Measurements from ENCODE around the gene TPK1.
"Not testable (repeated sequence)": the region's sequence is repeated elsewhere in the genome, so short reads cannot be mapped to it uniquely, and the experiment has no call there.

Gene TPK1

DNA sequence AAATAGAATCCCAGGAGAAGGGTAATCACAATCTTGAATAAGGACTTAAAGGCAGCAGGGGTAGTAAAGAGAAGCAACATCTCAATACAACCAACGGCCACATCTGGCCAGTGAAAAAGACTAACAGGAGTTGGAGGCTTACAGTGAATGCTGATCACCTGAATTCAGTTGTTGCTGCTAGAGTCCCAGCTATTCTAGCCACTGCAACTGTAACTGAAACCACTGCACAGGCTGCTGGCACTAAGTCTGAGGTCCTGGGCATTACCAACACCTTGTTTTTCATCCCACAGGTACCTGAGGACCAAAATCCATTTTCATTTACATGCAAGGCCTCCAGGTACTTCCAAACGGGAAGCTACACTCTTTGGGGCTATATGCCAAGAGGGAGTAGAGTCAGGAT, 44.4 kb downstream of the TPK1 start:
- DNase-seq (ENCODE audit: insufficient read length) (no peak), FAIRE-seq (no peak)
- TF ChIP-seq POLR2A (IDR thresholded peaks at IDR 0.05; ENCODE audit: low read depth, low read length): no peak

DNA sequence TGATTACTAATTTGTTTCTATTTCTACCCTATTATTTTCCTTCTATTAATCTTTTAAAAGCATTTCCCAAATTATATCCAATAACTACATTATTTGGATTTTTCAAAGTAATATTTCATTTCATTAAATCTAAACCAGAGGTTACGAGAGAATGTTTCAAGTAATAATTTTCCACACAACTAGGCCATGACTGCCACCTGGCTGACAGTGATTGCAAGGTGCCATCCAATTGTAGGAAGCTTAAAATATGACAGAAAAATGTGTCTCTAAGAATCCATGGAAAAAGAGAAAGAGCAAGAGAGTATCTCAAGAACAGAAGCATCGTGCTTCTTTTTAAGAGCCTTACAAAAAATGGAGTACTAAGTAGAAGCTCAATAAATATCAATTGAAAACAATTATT, 48.7 kb downstream of the TPK1 start:
- DNase-seq (ENCODE audit: insufficient read length): no peak
- no peak for TF ChIP-seq POLR2A (IDR thresholded peaks at IDR 0.05; ENCODE audit: low read depth, low read length)
- TF ChIP-seq POLR2AphosphoS5 (IDR thresholded peaks at IDR 0.05; ENCODE audit: low read depth, low read length): no peak
- TF ChIP-seq TAF1 (IDR thresholded peaks at IDR 0.05; ENCODE audit: borderline replicate concordance, low read depth, low read length): no peak
- no peak for FAIRE-seq

DNA sequence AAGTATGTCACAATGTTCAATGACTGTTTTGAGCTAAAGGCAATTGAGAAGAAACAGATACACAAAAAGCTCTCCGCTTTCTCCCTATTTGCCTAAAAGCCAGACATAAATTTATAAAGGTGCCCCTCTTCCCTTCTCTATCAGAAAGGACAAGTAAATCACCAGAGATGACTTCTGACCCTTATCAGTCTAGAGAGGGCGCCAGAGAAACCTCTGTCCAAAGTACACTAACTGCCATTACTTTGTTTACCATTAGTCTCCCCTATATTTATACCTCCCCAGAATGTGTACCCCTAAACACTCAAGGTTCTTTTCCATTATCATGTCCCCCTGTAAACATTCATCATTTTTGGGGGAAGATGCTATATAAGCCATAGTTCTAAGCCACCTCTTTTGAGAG, 49.3 kb downstream of the TPK1 start:
- no peak for TF ChIP-seq POLR2A (IDR thresholded peaks at IDR 0.05; ENCODE audit: low read depth, low read length)
- no peak for TF ChIP-seq TAF1 (IDR thresholded peaks at IDR 0.05; ENCODE audit: borderline replicate concordance, low read depth, low read length)
- TF ChIP-seq POLR2AphosphoS5 (IDR thresholded peaks at IDR 0.05; ENCODE audit: low read depth, low read length): no peak
- DNase-seq (ENCODE audit: insufficient read length): no peak
- FAIRE-seq: no peak

DNA sequence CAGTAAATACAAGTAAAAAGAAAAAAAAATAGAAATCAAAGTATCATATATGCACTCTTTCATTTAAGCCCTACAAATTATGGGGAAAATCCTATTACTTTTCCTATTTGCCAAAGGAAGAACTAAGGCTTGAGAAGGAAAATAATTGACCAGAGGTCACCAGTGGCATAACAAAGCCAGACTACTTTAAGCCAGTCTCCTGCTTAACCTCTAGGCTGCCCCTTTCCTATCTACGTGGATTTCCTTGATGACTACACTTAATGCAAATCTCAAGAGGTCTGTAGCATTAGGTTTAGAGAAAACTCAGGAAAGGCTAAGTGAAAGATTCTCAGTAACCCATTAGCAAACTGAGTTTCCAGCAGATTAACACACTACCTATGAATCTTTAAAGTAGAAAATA, 49.8 kb downstream of the TPK1 start:
- TF ChIP-seq POLR2AphosphoS5 (IDR thresholded peaks at IDR 0.05; ENCODE audit: low read depth, low read length) (no peak), TAF1 (IDR thresholded peaks at IDR 0.05; ENCODE audit: borderline replicate concordance, low read depth, low read length) (no peak), POLR2A (IDR thresholded peaks at IDR 0.05; ENCODE audit: low read depth, low read length) (no peak)
- no peak for FAIRE-seq
- no peak for DNase-seq (ENCODE audit: insufficient read length)

DNA sequence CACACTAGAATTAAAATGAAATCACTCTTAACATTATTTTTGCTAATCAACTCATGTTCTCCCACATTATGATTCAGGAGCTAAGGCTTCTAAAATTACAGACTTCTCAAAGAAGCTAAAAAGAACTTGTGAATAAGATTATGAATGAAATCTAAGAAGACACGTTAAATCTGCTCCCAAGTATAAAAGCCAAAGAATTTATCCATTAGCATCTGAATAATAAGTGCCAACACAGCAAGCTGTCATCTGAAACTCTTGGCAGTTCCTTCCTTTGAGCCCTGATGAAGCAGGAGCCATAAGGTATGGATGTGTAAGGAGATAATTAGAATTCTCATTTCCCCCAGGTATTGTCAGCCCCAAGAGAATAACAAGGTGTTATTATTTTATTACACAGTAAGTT, 50.3 kb downstream of the TPK1 start:
- DNase-seq (ENCODE audit: insufficient read length) (no peak), FAIRE-seq (no peak)
- no peak for TF ChIP-seq TAF1 (IDR thresholded peaks at IDR 0.05; ENCODE audit: borderline replicate concordance, low read depth, low read length)
- TF ChIP-seq POLR2A (IDR thresholded peaks at IDR 0.05; ENCODE audit: low read depth, low read length): no peak
- TF ChIP-seq POLR2AphosphoS5 (IDR thresholded peaks at IDR 0.05; ENCODE audit: low read depth, low read length): no peak

DNA sequence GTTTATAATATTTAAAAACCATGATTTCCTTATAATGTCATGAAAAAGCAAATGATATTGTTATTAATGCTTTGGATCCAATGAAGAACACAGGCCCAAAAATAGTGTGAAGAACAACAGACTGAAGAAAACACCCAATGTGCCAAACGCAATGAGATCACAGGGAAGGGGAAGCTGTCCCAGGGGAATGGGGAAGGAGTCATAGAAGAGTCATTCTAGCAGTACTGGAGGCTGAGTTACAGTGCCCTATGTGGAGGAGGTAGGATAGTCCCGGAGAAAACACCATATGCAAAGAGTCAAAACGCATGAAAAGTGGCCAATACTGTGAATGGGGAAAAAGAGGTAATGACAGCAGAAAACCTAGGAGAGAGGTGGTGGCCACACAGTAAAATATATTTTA, 50.9 kb downstream of the TPK1 start:
- FAIRE-seq: no peak
- TF ChIP-seq POLR2AphosphoS5 (IDR thresholded peaks at IDR 0.05; ENCODE audit: low read depth, low read length) (no peak), TAF1 (IDR thresholded peaks at IDR 0.05; ENCODE audit: borderline replicate concordance, low read depth, low read length) (no peak), POLR2A (IDR thresholded peaks at IDR 0.05; ENCODE audit: low read depth, low read length) (no peak)
- DNase-seq (ENCODE audit: insufficient read length): no peak

DNA sequence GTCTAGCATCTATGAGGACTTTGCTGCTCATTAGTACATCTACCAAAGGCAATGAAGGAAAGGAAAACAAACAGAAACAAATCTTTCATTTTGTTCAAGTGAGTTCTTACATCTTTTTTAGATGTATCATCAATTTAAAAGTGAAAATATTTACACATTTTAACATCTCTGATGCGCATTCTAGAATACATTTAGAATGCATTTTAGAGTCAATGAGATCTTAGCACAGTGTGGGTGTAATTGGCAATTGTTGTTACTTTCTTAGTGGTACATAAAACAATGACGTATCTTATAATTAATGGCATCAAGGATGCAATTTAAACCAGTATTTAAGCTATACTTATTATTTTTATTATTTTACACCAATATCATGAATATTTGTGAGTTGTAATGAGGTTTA, 51.4 kb downstream of the TPK1 start:
- TF ChIP-seq POLR2AphosphoS5 (IDR thresholded peaks at IDR 0.05; ENCODE audit: low read depth, low read length) (no peak), POLR2A (IDR thresholded peaks at IDR 0.05; ENCODE audit: low read depth, low read length) (no peak), TAF1 (IDR thresholded peaks at IDR 0.05; ENCODE audit: borderline replicate concordance, low read depth, low read length) (no peak)
- no peak for FAIRE-seq
- no peak for DNase-seq (ENCODE audit: insufficient read length)

DNA sequence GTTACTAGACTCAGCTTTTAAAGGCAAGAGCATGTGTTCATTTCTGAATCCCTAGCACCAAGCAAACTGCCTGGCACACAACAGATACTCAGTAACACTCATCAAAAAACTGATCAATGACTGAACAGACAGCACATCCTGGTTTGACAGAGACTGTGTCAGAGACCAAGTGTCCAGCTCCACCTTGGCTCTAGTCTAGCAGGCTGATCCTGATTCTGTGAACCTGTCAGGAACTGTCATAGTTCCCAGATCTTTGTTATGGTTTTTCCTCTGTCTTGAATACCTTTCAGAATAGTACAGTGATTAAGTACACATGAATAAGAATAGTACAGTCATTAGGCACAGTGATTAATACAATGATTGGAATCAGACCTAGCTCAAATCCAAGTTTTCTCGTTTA, 53.0 kb downstream of the TPK1 start:
- no peak for TF ChIP-seq POLR2A (IDR thresholded peaks at IDR 0.05; ENCODE audit: low read depth, low read length)
- TF ChIP-seq TAF1 (IDR thresholded peaks at IDR 0.05; ENCODE audit: borderline replicate concordance, low read depth, low read length): no peak
- no peak for TF ChIP-seq POLR2AphosphoS5 (IDR thresholded peaks at IDR 0.05; ENCODE audit: low read depth, low read length)
- DNase-seq (ENCODE audit: insufficient read length): no peak
- FAIRE-seq: no peak

DNA sequence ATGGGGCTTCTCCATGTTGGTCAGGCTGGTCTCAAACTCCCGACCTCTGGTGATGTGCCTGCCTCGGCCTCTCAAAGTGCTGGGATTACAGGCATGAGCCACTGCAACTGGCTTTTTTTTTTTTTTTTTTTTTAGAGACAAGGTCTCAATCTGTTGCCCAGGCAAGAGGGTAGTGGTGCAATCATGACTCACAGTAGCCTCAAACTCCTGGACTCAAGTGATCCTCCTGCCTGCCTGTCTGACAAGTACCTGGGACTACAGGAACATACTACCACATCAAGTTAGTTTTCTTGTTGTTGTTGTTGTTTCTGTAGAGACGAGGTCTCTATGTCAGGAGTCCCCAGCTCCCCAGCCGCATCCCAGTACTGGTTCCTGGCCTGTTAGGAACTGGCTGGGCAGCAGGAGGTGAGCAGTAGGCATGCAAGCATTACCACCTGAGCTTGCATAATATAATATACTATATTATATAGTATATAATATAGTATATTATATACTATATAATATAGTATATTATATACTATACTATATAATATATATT, 55.7 kb downstream of the TPK1 start:
- no peak for DNase-seq (ENCODE audit: insufficient read length)
- TF ChIP-seq POLR2AphosphoS5 (IDR thresholded peaks at IDR 0.05; ENCODE audit: low read depth, low read length) (no peak), POLR2A (IDR thresholded peaks at IDR 0.05; ENCODE audit: low read depth, low read length) (no peak), TAF1 (IDR thresholded peaks at IDR 0.05; ENCODE audit: borderline replicate concordance, low read depth, low read length) (no peak)
- no peak for FAIRE-seq

DNA sequence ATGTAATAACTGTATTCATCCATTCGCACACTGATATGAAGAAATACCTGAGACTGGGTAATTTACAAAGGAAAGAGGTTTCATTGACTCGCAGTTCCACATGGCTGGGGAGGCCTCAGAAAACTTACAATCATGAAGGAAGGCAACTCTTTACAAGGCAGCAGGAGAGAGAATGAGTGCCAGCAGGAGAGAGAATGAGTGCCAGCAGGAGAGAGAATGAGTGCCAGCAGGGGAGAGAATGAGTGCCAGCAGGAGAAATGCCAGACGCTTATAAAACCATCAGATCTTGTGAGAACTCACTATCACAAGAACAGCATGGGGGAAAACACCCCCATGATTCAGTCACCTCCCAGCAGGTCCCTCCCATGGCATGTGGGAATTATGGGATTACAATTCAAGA, 58.0 kb downstream of the TPK1 start:
- FAIRE-seq; DNase-seq (ENCODE audit: insufficient read length): not testable (repeated sequence)

DNA sequence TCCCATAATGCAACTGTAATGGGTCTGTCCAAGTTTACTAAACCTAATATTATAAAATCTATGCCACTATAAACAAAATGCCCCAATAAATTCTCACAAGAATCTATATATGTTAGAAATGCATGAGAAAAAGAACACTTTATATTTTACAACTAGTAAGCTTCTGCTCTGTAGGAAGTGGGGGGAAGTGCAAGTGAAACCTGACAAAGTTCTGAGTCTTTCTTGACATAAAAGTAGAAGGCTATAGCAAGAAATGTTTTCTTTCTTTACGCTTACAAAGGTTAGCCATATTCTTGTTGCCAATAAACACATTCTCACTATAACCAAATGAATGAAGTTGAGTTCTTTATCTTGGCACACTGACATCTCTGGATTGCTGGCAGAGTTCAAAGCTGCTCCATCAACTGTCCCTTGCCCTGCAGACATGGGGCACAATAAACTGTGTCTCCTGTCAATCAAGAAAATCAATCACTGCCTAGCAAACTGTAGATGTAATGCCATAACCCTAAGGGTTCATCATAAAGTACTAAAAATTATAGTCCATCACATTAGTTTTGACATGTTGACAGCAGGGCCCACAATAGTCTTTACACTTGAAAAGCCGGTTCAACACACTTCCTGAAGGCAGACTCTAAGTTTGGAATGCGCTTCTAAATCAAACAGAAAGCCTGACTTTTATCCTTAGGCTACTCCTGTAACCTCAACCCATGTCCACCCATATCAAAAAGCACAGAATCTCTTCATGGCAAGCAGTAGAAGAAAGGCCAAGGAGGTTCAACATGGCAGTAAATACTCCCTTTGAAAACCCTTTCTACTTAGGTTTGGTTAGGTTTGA, 58.6 kb downstream of the TPK1 start:
- FAIRE-seq (no peak), DNase-seq (ENCODE audit: insufficient read length) (no peak)
- TF ChIP-seq TAF1 (IDR thresholded peaks at IDR 0.05; ENCODE audit: borderline replicate concordance, low read depth, low read length) (no peak), POLR2A (IDR thresholded peaks at IDR 0.05; ENCODE audit: low read depth, low read length) (no peak), POLR2AphosphoS5 (IDR thresholded peaks at IDR 0.05; ENCODE audit: low read depth, low read length) (no peak)

DNA sequence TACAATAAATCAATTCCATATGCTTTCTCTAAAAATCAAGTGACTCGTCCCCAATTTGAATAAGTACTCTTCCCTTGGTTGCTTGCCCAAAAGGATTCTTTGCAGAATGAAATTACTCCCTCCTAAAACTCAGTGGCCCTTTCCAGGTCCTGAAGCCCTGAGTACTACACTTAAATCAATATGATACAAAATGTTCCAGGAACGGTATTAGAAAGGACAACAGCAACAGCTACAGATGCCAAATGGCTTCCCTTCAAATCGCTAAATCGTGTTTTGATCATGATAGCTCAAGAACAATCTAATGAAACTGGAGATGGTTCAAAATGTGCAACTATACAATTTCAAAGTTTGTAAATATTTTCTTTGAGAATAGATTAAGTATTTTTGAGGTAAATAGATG, 59.4 kb downstream of the TPK1 start:
- FAIRE-seq (no peak), DNase-seq (ENCODE audit: insufficient read length) (no peak)
- TF ChIP-seq POLR2A (IDR thresholded peaks at IDR 0.05; ENCODE audit: low read depth, low read length): no peak
- TF ChIP-seq TAF1 (IDR thresholded peaks at IDR 0.05; ENCODE audit: borderline replicate concordance, low read depth, low read length): no peak
- no peak for TF ChIP-seq POLR2AphosphoS5 (IDR thresholded peaks at IDR 0.05; ENCODE audit: low read depth, low read length)

All from GM12892 (cell line).